Measurements from ENCODE around the gene NDUFS8.

Gene NDUFS8

DNA sequence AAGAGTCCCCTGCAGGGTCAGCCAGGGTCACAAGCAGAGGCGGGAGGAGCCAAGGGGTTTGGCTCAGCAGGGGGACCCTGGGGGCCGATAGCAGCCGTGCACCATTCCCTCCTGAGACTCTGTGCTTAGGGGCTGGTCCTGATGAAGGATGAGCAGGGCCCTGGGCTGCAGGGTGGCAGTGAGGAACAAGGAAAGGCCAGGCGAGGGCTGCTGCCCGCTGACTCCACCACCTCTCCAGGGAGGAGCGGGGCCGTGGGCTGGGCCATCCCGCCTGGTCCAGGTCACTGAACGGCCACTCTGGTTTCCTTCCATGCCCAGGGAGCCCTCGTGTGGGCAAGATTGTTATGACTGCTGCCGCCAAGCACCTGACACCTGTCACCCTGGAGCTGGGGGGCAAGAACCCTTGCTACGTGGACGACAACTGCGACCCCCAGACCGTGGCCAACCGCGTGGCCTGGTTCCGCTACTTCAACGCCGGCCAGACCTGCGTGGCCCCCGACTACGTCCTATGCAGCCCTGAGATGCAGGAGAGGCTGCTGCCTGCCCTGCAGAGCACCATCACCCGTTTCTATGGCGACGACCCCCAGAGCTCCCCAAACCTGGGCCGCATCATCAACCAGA is 9.2 kb upstream of the NDUFS8 start:
- H3K4me3 ChIP-seq (ENCODE audit: low read length) = no peak overlapping the region
- no peak overlapping the region for H3K9ac ChIP-seq (ENCODE audit: low read depth, low read length)

DNA sequence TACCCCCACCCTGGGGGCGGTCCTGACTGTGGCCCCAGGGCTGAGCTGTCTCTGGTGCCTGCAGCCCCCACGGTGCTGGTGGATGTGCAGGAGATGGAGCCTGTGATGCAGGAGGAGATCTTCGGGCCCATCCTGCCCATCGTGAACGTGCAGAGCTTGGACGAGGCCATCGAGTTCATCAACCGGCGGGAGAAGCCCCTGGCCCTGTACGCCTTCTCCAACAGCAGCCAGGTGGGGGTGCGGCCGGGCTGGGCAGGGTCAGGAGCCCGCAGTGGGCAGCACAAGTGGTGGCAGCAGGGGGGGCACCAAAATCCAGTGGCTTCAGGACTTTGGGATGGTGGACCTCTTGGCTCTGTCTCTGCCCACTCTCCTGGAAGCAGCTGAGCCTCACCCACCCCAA is 8.0 kb upstream of the NDUFS8 start:
- no peaks in the 10 kb centered on the region for H3K27me3 ChIP-seq (ENCODE audit: control insufficient read depth, insufficient read depth, low read length)
- no peak overlapping the region for H3K4me3 ChIP-seq (ENCODE audit: low read length)
- peaks cover 30% of the 10 kb centered on the region for H3K36me3 ChIP-seq (ENCODE audit: insufficient read depth, low read length)
- H3K4me1 ChIP-seq (ENCODE audit: control insufficient read depth, insufficient read depth, low read length) = peaks cover 26% of the 10 kb centered on the region
- H3K9ac ChIP-seq (ENCODE audit: low read depth, low read length) = no peak overlapping the region
- no peaks in the 10 kb centered on the region for H3K9me3 ChIP-seq (replicated peaks; ENCODE audit: low read length)
- no peak overlapping the region for H3K4me2 ChIP-seq (ENCODE audit: low read length)

More for the DNA sequence above, 9.2 kb upstream of the NDUFS8 start:
- peaks cover 24% of the 10 kb centered on the region for H3K36me3 ChIP-seq (ENCODE audit: insufficient read depth, low read length)
- no peak overlapping the region for H3K4me2 ChIP-seq (ENCODE audit: low read length)
- H3K27me3 ChIP-seq (ENCODE audit: control insufficient read depth, insufficient read depth, low read length) = no peaks in the 10 kb centered on the region
- H3K4me1 ChIP-seq (ENCODE audit: control insufficient read depth, insufficient read depth, low read length) = peaks cover 26% of the 10 kb centered on the region
- H3K9me3 ChIP-seq (replicated peaks; ENCODE audit: low read length) = no peaks in the 10 kb centered on the region

GRCh38 chr11:68024508-68024907 is 6.0 kb upstream of the NDUFS8 start:
- no peaks in the 10 kb centered on the region for H3K9me3 ChIP-seq (replicated peaks; ENCODE audit: low read length)
- no peak overlapping the region for H3K4me3 ChIP-seq (ENCODE audit: low read length)
- peaks cover 45% of the 10 kb centered on the region for H3K4me1 ChIP-seq (ENCODE audit: control insufficient read depth, insufficient read depth, low read length)
- H3K27me3 ChIP-seq (ENCODE audit: control insufficient read depth, insufficient read depth, low read length) = no peaks in the 10 kb centered on the region
- peaks cover 30% of the 10 kb centered on the region for H3K36me3 ChIP-seq (ENCODE audit: insufficient read depth, low read length)
- H3K9ac ChIP-seq (ENCODE audit: low read depth, low read length) = no peak overlapping the region
- H3K4me2 ChIP-seq (ENCODE audit: low read length) = no peak overlapping the region

DNA sequence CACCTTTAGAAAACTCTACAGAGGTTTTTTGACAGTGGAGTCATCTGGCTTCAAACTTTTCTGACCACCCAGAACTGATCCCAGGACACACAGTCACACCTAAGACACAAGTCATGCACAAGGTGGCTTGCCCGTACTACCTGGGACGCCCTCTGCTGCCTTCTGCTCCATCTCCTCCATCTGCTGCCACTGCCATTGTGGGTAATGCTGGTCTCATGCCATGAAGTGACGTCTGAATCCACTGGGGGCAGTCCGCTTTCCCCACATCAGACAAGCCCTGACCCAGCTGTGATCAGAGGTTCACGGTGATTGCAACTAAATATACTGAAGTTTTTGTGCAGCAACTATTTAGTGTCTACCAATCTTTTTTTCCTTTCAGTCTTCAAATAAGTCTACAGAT is 5.4 kb upstream of the NDUFS8 start:
- H3K4me2 ChIP-seq (ENCODE audit: low read length) = no peak overlapping the region
- peaks cover 30% of the 10 kb centered on the region for H3K36me3 ChIP-seq (ENCODE audit: insufficient read depth, low read length)
- peaks cover 46% of the 10 kb centered on the region for H3K4me1 ChIP-seq (ENCODE audit: control insufficient read depth, insufficient read depth, low read length)
- H3K9ac ChIP-seq (ENCODE audit: low read depth, low read length) = no peak overlapping the region
- no peaks in the 10 kb centered on the region for H3K27me3 ChIP-seq (ENCODE audit: control insufficient read depth, insufficient read depth, low read length)
- H3K4me3 ChIP-seq (ENCODE audit: low read length) = no peak overlapping the region
- no peaks in the 10 kb centered on the region for H3K9me3 ChIP-seq (replicated peaks; ENCODE audit: low read length)

DNA sequence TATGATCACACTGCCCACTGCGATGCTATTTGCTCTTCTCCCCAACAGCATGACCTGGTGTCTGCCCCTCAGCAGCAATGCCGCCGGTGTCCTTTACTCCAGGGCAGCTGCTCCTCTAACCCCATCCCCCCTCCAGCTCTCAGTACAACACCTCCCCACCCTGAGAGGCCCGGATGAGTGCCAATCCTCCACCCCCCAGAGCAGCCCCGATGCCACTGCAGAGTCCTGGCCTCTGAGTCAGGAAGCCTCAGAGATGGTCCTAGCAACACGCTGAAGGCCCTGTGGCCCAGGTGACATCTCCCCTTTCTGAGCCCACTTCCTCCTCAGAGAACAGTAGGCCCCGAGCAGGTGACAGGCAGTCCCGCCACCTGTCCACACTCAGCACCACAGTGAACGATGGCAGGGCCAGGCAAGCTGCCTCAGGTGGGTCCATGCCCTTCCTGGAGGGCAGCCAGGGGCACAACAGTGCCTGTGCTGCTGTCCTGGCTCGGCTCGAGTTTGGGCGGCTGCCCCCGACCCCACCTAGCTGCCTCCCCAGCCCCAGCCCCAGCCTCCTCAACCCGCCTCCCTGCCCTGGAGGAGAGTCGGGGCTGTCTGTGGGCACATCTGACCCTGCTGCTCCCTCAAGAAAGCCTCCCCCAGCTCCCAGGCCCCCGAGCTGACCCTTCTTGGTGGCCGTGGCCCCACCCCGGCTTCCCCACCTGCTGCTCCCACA is 3.9 kb upstream of the NDUFS8 start:
- Histone ChIP-seq H3K4me3 (ENCODE audit: low read length) (no peak overlapping the region), H3K9ac (ENCODE audit: low read depth, low read length) (peak overlapping the region; percentile 78), H3K4me2 (ENCODE audit: low read length) (no peak overlapping the region), H3K9me3 (replicated peaks; ENCODE audit: low read length) (no peaks in the 10 kb centered on the region), H3K36me3 (ENCODE audit: insufficient read depth, low read length) (peaks cover 28% of the 10 kb centered on the region), H3K4me1 (ENCODE audit: control insufficient read depth, insufficient read depth, low read length) (peaks cover 38% of the 10 kb centered on the region), H3K27me3 (ENCODE audit: control insufficient read depth, insufficient read depth, low read length) (no peaks in the 10 kb centered on the region)

- Histone ChIP-seq H3K36me3 (ENCODE audit: insufficient read depth, low read length) (peaks cover 33% of the 10 kb centered on the region), H3K4me2 (ENCODE audit: low read length) (peak overlapping the region; percentile 66), H3K9me3 (replicated peaks; ENCODE audit: low read length) (no peaks in the 10 kb centered on the region), H3K9ac (ENCODE audit: low read depth, low read length) (peak overlapping the region; percentile 78), H3K4me1 (ENCODE audit: control insufficient read depth, insufficient read depth, low read length) (peaks cover 47% of the 10 kb centered on the region), H3K27me3 (ENCODE audit: control insufficient read depth, insufficient read depth, low read length) (no peaks in the 10 kb centered on the region), H3K4me3 (ENCODE audit: low read length) (peak overlapping the region; percentile 34)
Observed at GRCh38 chr11:68027667-68028066, 2.8 kb upstream of the NDUFS8 start.

GRCh38 chr11:68028802-68029545 is 1.5 kb upstream of the NDUFS8 start:
- no peaks in the 10 kb centered on the region for H3K9me3 ChIP-seq (replicated peaks; ENCODE audit: low read length)
- H3K4me2 ChIP-seq (ENCODE audit: low read length) = peak overlapping the region; percentile 94
- peak overlapping the region; percentile 77 for H3K4me3 ChIP-seq (ENCODE audit: low read length)
- H3K27me3 ChIP-seq (ENCODE audit: control insufficient read depth, insufficient read depth, low read length) = no peaks in the 10 kb centered on the region
- H3K9ac ChIP-seq (ENCODE audit: low read depth, low read length) = peak overlapping the region; percentile 80
- peaks cover 40% of the 10 kb centered on the region for H3K36me3 ChIP-seq (ENCODE audit: insufficient read depth, low read length)
- peaks cover 52% of the 10 kb centered on the region for H3K4me1 ChIP-seq (ENCODE audit: control insufficient read depth, insufficient read depth, low read length)

DNA sequence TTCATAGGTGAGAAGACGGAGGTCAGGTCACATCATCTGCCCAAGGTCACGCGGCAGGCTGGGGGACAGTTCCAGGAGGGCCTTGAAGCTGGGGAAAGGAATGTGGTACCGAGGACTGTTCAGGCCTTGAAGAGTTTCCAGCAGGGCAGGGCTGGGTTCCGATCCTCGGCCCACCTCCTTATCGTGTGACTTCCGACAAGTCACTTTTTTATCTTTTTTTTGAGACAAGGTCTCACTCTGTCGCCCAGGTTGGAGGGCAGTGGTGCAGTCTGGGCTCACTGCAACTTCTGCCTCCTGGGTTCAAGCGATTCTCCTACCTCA is 623 bp downstream of the NDUFS8 start:
- no peaks in the 10 kb centered on the region for H3K27me3 ChIP-seq (ENCODE audit: control insufficient read depth, insufficient read depth, low read length)
- H3K9me3 ChIP-seq (replicated peaks; ENCODE audit: low read length) = no peaks in the 10 kb centered on the region
- peaks cover 27% of the 10 kb centered on the region for H3K36me3 ChIP-seq (ENCODE audit: insufficient read depth, low read length)
- H3K4me2 ChIP-seq (ENCODE audit: low read length) = peak overlapping the region; percentile 98
- H3K9ac ChIP-seq (ENCODE audit: low read depth, low read length) = peak overlapping the region; percentile 95
- peaks cover 53% of the 10 kb centered on the region for H3K4me1 ChIP-seq (ENCODE audit: control insufficient read depth, insufficient read depth, low read length)
- H3K4me3 ChIP-seq (ENCODE audit: low read length) = peak overlapping the region; percentile 88

DNA sequence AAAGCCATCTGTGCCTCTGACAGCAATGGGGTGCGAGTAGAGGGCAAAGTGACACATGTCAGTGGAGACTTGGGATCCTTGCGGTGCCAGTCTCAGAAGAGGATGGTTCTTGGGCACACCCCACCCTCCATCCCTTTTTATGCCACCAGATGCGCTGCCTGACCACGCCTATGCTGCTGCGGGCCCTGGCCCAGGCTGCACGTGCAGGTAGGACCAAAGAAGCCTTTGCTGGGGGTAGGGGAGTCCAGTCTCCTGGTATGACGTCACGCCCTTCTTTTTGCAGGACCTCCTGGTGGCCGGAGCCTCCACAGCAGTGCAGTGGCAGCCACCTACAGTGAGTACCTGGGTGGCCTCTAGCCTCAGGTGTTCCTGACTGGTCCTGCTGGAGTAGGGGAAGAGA is 1.5 kb downstream of the NDUFS8 start:
- Histone ChIP-seq H3K4me2 (ENCODE audit: low read length) (peak overlapping the region; percentile 98), H3K4me1 (ENCODE audit: control insufficient read depth, insufficient read depth, low read length) (peaks cover 52% of the 10 kb centered on the region), H3K9me3 (replicated peaks; ENCODE audit: low read length) (no peaks in the 10 kb centered on the region), H3K27me3 (ENCODE audit: control insufficient read depth, insufficient read depth, low read length) (no peaks in the 10 kb centered on the region), H3K4me3 (ENCODE audit: low read length) (peak overlapping the region; percentile 88), H3K36me3 (ENCODE audit: insufficient read depth, low read length) (peaks cover 29% of the 10 kb centered on the region), H3K9ac (ENCODE audit: low read depth, low read length) (no peak overlapping the region)

- Histone ChIP-seq H3K9ac (ENCODE audit: low read depth, low read length) (no peak overlapping the region), H3K9me3 (replicated peaks; ENCODE audit: low read length) (no peaks in the 10 kb centered on the region), H3K4me1 (ENCODE audit: control insufficient read depth, insufficient read depth, low read length) (peaks cover 46% of the 10 kb centered on the region), H3K4me2 (ENCODE audit: low read length) (no peak overlapping the region), H3K4me3 (ENCODE audit: low read length) (no peak overlapping the region), H3K27me3 (ENCODE audit: control insufficient read depth, insufficient read depth, low read length) (no peaks in the 10 kb centered on the region), H3K36me3 (ENCODE audit: insufficient read depth, low read length) (peaks cover 24% of the 10 kb centered on the region)
Observed at GRCh38 chr11:68032997-68033707, 2.7 kb downstream of the NDUFS8 start.

GRCh38 chr11:68033708-68034045 is 3.2 kb downstream of the NDUFS8 start:
- peaks cover 24% of the 10 kb centered on the region for H3K36me3 ChIP-seq (ENCODE audit: insufficient read depth, low read length)
- H3K4me2 ChIP-seq (ENCODE audit: low read length) = no peak overlapping the region
- H3K9ac ChIP-seq (ENCODE audit: low read depth, low read length) = no peak overlapping the region
- H3K27me3 ChIP-seq (ENCODE audit: control insufficient read depth, insufficient read depth, low read length) = no peaks in the 10 kb centered on the region
- no peaks in the 10 kb centered on the region for H3K9me3 ChIP-seq (replicated peaks; ENCODE audit: low read length)
- peaks cover 46% of the 10 kb centered on the region for H3K4me1 ChIP-seq (ENCODE audit: control insufficient read depth, insufficient read depth, low read length)
- H3K4me3 ChIP-seq (ENCODE audit: low read length) = no peak overlapping the region

Measured in skeletal muscle satellite cell (primary cell).